GM19351 (cell line): Measurements from ENCODE around the gene ZIC1.

ENCODE experiments used
- ATAC-seq: cut with Tn5 transposase; IDR thresholded peaks from one replicate; pipeline ENCODE4 v1.9.1; 2021; ENCODE audit warnings: mild to moderate bottlenecking, moderate library complexity; ENCODE audit not compliant: unreplicated experiment

Gene ZIC1

DNA sequence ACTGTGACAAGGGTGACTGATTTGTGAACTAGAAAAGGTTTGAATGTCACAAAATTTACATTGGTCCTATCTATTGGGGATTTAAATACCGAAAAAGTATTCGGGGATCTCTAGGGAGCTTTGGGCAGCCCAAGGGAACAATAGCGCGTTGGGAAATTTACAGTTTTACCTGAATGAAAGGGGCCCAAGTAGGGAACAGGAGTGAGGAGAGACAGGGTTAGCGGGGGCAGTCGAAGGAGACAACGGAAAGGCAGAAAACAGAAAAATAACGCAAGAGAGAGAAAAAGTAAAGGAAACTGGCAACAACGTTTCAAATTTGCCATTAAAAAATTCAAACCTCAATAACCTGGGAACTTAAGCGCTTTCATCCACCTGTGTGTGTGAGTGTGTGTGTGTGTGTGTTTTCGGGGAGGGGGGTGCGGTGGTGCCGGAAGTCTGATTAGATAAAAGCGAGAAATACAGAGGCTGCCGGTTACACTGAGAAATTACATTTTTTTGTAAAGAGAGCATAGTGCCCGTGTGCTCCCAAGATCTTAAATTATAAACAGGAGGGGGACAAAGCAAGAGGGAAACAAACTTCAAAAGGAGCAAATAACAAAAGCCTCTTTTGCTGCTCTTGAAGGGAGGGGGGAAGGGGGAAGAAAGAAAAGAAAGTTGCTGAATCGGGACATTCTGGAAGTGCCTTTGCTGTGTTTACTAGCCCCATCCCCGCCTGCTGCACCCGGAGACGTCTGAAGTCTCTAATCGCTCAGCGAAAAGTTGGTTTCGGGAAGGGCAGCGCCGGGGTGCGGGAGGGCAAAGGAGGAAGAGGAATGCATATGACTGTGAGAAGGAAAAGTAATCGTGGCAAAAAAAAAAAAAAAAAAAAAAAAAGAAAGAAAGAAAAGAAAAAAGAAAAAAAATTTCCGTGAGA is 721 bp upstream of the ZIC1 start:
- no peak for ATAC-seq

DNA sequence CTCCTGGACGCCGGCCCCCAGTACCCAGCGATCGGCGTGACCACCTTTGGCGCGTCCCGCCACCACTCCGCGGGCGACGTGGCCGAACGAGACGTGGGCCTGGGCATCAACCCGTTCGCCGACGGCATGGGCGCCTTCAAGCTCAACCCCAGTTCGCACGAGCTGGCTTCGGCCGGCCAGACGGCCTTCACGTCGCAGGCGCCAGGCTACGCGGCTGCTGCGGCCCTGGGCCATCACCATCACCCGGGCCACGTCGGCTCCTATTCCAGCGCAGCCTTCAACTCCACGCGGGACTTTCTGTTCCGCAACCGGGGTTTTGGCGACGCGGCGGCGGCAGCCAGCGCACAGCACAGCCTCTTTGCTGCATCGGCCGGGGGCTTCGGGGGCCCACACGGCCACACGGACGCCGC is 956 bp downstream of the ZIC1 start:
- no peak for ATAC-seq

DNA sequence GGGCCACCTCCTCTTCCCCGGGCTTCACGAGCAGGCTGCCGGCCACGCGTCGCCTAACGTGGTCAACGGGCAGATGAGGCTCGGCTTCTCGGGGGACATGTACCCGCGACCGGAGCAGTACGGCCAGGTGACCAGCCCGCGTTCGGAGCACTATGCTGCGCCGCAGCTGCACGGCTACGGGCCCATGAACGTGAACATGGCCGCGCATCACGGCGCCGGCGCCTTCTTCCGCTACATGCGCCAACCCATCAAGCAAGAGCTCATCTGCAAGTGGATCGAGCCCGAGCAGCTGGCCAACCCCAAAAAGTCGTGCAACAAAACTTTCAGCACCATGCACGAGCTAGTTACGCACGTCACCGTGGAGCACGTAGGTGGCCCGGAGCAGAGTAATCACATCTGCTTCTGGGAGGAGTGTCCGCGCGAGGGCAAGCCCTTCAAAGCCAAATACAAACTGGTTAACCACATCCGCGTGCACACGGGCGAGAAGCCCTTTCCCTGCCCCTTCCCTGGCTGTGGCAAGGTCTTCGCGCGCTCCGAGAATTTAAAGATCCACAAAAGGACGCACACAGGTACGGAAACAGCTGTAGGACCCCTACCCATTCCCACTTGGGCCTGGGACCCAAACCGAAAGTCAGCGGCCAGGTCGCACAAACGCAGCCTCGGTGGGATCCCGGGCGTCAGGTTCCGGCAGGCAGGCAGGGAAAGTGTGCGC is 1.5 kb downstream of the ZIC1 start:
- ATAC-seq = no peak

DNA sequence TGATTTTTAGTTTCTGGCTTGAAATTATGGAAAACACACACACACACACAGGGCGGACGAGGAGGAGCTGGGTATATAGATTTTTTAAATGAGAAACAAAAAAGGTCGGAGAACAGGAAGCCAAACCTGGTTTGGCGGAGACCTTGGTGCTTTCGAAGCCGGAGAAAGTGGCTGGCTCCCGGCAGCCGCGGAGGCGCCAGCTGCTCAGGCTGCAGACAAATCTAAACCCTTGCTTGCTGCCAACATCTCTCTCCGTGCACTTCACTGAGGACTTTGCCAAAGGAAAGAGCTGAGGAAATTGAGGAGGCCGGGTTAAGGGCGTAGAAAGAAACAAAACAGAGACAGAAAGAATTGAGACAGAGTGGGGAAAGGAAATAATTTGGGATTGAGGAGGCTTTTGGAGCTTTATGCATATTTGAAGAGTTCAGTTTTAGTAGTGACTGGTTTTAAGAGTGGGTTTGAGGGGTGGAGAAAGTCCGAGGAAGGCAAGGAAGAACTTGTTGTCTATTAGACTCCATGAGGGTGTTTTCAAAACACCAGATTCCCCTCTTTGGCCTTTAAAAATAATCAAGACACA is 2.2 kb downstream of the ZIC1 start:
- ATAC-seq = no peak

DNA sequence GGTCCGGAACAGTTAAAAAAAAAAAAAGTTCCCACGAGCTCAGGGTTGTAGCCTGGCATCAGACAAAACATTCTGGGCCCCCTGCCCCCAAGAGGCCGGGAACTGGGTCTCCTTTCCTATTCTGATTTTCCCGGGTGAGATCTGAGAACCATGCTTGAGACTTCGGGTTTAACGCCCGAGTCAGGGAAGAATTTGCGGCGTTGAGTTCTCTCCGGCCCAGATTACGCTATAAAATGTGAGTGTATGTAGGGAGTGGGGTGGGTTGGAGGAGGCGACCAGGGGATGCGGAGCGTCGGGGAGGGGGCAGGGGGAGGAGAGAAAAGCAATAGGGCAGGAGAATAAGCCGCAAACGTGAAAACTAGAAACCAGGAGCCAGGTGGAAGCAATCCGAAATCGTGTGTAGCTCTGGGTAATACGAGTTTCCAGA is 2.7 kb downstream of the ZIC1 start:
- no peak for ATAC-seq

DNA sequence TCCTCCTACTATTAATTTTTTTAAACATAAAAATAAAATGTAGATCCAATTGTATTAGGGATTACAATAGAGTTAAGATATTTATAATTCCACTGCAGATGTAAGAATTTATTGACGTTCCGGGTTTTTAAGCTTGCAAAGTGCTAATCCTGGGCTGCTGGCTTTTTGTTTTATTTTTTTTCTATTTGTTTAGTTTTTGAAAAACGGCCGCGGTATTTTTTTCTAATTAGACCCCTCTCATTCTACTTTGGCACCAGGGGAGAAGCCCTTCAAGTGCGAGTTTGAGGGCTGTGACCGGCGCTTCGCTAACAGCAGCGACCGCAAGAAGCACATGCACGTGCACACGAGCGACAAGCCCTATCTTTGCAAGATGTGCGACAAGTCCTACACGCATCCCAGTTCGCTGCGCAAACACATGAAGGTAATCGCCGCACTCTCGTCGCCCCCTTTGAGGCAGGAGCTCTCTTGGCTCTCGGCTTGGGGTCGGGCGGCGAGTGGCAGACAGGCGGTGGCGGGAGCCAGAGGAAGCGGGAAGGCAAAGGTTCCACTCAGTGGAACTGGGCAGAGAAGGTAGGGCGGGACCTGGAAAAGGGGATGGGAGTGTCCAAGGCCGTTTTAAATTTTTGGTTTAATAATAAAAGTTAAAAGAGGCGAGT is 3.2 kb downstream of the ZIC1 start:
- ATAC-seq = no peak

DNA sequence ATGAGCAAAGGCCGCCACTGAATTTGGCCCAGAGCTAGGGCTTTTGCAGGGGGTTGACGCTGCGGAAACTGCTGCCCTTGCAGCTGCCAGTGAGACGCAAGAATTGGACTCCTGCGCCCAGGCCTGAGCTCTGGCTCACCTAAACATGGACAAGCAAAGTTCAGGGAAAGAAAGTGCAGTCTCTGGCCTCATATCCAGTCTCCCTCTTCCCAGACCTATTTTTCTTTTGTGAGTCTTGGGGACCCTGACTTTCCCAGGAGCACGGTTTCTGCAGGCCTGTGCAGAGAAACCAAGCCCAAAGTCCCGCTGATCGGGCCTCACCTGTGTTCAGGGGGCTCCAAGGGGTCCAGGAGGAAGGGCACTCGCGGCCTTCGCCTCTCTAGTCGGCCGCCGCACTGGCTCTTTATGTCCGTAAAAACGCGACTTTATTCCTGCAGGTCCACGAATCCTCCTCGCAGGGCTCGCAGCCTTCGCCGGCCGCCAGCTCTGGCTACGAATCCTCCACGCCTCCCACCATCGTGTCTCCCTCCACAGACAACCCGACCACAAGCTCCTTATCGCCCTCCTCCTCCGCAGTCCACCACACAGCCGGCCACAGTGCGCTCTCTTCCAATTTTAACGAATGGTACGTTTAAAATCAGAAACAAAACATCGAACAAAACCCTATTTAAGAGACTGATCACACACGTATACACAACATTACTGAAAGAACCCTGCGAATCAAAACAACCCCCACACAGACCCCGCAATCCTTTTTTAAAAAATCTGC is 3.9 kb downstream of the ZIC1 start:
- no peak for ATAC-seq

DNA sequence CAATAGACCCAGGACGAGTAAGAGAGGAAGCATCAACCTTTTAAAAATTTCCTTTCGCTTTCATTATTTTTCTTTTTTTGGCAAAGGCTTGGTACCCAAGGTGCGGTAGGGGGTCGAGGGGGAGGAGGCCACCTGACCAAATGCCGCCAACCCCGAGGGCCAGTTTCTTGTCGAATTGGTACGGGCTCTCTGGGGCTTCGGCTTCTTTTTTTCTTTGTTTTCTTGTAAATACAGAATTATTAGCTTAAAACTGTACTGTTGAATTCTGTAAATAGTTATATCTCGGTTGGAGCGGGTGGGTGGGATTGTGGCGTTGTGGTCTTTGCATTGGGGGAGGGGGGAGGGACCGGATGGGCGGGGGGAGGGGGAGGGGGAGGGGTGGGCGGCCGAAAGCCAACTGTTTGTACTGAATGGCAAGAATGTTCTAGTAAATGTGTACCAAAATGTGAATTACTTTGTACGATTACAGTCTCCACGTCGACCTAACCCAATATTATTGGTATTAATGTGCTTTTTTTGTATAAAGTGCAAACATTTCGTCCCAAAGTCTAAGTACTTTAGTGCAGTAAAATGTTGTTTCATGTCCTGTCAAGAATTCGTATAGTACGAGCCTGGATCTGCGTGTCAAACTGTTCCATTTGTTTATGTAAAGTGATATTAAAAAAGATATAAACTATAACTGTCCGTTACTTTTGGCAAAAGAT is 4.7 kb downstream of the ZIC1 start:
- ATAC-seq = no peak

DNA sequence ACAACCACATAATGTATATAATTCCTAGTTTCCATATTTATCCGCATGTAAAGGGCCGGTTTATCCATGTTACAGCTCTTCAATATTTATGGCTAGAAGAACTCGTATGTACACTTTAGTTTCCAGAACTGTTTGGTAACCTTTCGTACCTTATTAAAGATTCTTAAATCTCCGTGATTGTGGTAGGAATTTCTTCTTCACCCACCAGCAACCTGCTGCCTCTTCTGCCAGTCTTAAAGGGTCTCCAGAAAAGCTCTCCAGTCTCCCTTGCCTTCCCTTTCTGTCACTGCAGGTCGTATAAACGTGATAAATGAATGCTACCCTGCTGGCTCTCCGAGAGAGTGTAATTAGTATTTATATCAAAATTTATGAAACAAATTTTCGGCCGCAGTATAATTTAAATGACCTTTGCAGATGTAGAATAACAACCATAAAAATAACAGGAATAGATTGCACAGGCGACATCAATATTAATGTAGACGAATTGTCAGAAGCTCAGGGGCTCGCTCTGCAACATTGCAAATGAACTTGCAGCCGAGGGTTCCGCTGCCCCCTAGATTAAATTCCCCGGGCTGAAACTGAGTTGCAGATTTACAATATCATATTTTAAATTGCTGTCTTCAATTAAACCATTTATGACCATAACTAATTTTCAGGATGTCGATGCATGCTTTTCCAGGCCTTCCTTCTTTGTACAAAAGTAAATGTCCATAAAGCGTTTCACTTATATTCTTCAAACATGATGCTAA is 5.4 kb downstream of the ZIC1 start:
- ATAC-seq = no peak

DNA sequence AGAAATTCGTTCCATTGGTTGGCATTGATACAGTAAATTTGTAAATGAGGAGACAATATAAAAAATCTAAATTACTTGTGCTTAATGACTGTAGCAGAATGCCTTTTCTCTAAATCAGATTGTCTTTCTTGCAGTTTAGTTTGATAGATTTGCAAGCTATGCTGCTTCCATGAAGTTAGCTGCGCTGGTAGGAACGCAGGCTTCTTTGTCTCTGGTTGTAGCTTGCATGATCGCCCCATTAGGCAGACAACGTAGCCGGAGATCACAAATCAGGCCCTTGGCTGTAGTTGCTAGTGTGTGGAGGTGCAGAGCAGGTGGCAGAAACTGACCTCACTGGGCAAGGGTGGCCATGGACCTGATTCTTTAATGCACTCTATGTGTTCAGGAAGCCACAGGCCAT is 6.1 kb downstream of the ZIC1 start:
- ATAC-seq = no peak

DNA sequence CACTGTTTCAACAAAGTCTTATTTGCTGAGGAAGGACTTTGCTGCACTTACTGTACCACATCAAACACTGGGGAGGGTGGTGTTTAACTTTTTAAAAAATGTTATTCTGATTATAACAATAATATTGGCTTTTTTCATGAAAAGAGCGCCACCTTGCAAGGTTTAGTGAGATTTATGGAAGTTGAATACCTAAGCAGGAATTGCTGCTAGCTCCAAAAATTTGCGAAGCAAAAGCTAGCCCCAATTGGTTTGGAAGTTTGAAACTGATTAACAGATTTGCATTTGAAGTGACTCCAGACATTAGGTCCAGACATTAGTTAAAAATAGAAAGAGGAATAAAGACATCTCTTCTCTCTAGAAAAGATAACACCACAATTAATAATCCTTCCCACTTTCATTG is 6.7 kb downstream of the ZIC1 start:
- no peak for ATAC-seq

DNA sequence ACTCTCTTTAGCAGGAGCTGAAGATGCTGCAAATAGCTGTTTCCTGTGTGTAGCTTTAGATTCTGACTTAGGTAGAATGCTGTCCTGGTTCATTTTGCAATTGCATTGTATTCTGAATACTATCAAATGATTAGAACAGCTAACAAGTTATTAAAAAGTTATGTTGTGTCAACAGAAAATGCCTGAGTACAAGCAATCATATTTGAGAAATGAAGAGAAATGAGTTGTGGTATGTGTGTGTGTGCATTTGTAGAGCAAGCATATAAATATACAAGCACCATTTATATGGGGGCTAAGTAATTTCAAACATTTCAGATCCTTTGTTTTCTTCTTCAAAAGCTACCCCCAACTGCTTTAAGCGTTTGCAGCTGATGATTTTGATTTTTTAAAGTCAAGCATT is 7.8 kb downstream of the ZIC1 start:
- no peak for ATAC-seq

DNA sequence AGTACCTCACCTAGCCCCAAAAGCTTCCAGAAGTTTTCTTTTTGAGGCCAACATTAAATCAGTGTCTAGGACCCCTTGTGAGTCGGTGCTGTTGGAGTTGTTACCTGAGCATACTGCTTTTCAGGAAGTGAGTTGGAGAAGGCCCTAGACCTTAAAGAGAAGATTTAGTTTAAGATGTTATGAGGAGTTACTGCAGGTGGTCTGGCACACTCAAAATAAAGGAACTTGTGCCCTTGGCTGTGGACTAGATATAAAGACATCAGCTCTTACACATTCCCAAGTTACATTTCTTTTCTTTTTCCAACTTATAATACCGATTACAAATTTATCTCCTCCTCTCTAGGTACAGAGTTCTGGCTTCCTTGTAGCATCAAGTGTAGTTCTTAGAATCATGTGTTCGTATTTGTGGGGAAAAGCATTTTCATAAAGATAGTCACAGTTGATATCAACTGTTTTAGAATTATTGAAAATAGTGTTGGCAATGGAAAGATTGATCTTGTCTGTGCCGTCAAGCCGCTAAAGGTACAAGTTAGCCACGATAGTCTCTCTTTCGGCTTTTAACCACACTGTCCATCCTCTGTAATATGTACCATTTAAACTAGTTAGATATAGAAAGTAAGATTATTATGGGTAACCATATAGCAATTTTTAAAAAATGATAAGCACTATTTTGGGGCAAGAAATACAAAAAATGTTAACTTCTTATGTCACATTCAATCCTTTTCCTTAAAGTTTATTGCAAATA is 8.6 kb downstream of the ZIC1 start:
- no peak for ATAC-seq

DNA sequence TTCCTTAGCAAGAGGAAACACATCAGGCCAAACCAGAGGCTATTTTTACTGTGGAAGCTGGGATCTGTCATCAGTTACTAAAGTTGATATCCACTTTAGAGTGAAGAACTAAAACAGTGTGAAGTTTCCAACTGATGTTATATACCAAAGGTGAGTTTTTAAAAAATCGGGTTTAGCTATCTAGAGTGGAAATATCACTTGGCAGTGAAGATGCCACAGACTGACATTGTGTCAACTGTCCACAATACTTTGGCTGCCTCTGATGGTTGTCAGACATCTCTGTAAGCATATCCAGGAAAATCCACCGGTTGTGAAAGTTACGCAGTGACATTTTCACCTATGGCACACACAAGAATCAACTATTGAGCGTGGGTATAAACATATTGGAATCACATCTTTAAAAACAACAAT is 9.2 kb downstream of the ZIC1 start:
- no peak for ATAC-seq

DNA sequence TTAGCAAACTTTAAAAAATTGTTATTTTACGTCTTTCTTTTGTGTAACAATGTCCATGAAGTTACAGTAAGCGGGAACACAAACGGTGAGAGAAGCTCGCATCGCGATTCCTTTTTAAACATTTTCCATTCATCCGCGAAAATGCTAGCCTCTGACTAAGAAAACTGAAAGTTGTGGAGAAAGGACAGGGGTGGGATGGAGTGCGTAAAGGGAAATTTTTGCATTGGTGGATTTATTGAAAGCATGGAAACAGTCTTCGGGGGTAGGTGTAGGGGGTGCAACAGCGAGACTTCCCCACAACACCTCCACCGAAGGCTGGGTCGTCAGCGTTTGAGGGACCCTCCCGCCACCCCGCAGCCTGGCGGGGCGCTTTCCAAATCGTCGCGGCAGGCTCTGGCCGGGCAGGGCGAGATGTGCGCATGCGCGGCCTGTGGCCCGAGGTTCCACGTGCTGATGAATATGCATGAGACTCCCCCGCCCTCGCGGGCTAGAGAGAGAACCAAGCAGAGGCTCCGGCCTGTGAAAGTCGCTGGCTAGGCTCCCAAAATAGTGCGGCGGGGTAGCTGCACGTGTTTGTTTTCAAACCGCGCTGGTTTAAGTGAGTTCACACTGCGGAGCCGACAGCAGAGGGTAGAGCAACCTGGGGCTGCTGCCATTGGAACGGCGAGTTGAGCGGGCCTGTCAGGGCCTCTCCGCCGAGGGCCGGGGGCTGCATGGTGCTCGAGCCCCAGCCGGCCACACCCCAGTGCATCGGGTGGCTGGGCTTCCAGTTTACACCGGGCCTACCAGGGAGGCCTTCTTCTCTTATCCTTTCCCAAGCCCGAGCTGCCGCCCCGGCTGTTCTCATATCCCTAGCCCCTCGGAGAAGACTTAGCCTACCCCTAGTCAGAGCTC is 9.9 kb downstream of the ZIC1 start:
- ATAC-seq = no peak

DNA sequence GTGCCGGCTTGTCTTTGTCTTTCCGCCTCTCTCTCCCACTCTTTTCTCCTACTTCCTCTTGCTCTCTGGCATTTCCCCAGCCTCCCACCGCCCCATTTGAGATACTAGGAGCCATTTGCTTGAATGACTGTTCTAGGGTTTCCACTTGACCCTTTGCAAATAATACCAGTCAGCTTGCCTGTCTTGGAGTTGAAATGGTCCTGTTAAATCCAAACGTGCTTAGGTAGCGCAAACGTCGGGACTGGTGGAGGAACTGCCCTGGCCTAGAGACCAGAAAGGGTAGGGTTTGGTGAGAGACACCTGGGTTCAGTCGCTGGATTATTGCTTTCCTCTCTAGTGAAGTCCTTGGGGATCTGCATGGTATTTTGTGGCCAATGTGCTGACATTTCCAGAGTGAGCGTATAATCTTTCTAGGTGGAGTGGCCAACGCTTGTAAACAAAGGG is 10.6 kb downstream of the ZIC1 start:
- ATAC-seq = no peak

DNA sequence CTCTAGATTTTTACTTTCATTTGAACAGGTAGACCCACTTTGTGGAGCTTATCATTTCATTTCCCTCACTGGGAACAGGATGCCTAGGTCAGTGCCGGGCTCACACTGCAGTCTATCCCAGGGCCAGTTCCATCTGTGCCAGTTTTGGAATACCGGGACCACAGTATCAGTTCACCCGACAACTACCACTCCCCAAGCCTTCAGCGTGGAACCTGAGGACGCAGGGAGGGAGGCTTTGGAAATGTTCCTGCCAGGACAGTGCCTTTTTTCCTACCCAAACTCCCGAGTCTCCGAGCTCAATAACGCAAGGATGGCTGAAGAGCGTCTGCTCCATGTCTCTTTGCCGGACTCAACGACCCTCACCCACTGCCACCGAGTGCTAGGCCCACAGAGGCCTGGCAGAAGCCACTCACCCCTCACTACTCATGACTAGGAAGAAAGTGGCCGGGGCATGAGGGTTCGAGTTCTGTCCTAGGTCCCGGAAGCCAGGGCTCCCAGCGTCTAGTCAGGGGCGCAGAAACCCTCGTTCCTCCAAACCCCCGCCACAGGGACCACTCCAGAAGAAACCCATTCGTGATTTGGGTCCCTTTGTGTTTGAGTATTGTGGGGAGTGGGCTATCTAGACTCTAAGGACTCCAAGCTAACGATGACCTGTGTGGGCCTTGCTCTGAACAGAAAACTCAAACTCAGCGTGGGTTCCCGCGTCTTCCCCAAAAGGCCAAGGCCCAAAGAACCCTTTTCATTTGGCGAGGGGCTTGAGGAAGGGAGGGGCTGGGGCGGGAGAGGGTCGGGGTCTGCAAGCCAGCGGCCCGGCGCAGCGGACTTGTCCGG is 11.4 kb downstream of the ZIC1 start:
- ATAC-seq = no peak
